ENCODE measurements around the gene PTN.

The PTN gene

DNA sequence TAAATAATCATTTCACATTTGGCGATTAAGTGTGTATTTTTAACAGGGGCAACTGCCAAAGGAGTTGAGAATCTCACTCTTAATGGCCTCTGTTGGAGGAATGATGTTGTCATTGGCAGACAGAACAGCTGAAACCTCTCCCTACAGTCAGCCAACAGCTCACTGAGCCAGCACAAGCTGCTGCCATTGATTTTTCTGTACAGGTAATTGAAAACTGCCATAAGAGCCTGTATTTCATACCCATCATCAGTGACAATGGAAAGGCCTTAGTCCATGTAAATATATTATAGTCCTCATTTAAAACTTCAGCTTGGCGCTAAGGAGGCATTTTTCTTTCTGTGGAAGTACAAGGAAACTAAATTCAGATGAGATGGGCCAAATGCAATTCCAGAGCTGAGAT, 28.1 kb upstream of the PTN start:
- H3K79me2 ChIP-seq (ENCODE audit: low read length) = no peaks in the 10 kb centered on the region
- DNase-seq = no peak
- no peaks in the 10 kb centered on the region for H3K27me3 ChIP-seq (replicated peaks; ENCODE audit: insufficient read depth, low read length)
- TF ChIP-seq EZH2 (optimal IDR thresholded peaks at IDR 0.05; ENCODE audit: low read depth, low read length) = no peak
- no peak for TF ChIP-seq EZH2phosphoT487 (IDR thresholded peaks at IDR 0.05; ENCODE audit: low read length)
- H3F3A ChIP-seq (ENCODE audit: insufficient read depth, low read length) = no peaks in the 10 kb centered on the region
- H3K4me3 ChIP-seq (ENCODE audit: low read length) = no peak overlapping the region
- H3K27ac ChIP-seq (ENCODE audit: low read length) = no peak overlapping the region
- H4K20me1 ChIP-seq (ENCODE audit: insufficient read depth, low read length) = no peaks in the 10 kb centered on the region
- H3K4me2 ChIP-seq (ENCODE audit: low read depth, low read length) = no peak overlapping the region
- no peak overlapping the region for H2AFZ ChIP-seq (ENCODE audit: low read length)
- no peaks in the 10 kb centered on the region for H3K9me3 ChIP-seq (replicated peaks; ENCODE audit: insufficient read depth, low read length)
- H3K36me3 ChIP-seq (replicated peaks; ENCODE audit: insufficient read depth, low read length) = no peaks in the 10 kb centered on the region
- H3K9ac ChIP-seq (ENCODE audit: low read length) = no peak overlapping the region
- no peaks in the 10 kb centered on the region for H3K9me2 ChIP-seq (replicated peaks; ENCODE audit: insufficient read depth, low read length)
- no peaks in the 10 kb centered on the region for H3K4me1 ChIP-seq (ENCODE audit: low read length)

DNA sequence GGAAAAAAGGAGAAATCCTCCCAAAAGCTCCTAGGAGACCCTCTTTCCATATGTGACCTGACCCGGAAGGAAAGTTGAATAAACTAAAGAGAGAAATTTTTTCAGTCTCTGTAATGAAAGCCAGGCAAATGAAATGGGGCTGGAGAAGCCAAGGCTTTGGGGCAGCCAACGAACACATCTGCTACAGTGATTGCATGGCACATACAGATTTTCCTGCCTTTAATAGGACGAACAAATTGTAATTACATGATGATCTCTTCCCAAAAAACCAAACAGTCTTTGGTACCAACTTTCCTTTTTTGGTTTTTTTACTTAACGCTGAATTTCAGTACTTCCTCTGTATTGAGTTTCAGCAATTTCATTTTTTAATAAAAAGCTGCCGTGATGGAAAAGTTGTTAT, 23.5 kb upstream of the PTN start:
- Histone ChIP-seq H3K27ac (ENCODE audit: low read length) (no peak overlapping the region), H3K4me3 (ENCODE audit: low read length) (no peak overlapping the region), H3K9me3 (replicated peaks; ENCODE audit: insufficient read depth, low read length) (no peaks in the 10 kb centered on the region), H3K27me3 (replicated peaks; ENCODE audit: insufficient read depth, low read length) (no peaks in the 10 kb centered on the region), H3K9me2 (replicated peaks; ENCODE audit: insufficient read depth, low read length) (no peaks in the 10 kb centered on the region), H3K4me1 (ENCODE audit: low read length) (no peaks in the 10 kb centered on the region), H3K9ac (ENCODE audit: low read length) (no peak overlapping the region), H3K4me2 (ENCODE audit: low read depth, low read length) (no peak overlapping the region), H3K36me3 (replicated peaks; ENCODE audit: insufficient read depth, low read length) (no peaks in the 10 kb centered on the region), H2AFZ (ENCODE audit: low read length) (no peak overlapping the region), H4K20me1 (ENCODE audit: insufficient read depth, low read length) (no peaks in the 10 kb centered on the region), H3F3A (ENCODE audit: insufficient read depth, low read length) (no peaks in the 10 kb centered on the region), H3K79me2 (ENCODE audit: low read length) (no peaks in the 10 kb centered on the region)
- DNase-seq = no peak
- TF ChIP-seq, protein P1, sequence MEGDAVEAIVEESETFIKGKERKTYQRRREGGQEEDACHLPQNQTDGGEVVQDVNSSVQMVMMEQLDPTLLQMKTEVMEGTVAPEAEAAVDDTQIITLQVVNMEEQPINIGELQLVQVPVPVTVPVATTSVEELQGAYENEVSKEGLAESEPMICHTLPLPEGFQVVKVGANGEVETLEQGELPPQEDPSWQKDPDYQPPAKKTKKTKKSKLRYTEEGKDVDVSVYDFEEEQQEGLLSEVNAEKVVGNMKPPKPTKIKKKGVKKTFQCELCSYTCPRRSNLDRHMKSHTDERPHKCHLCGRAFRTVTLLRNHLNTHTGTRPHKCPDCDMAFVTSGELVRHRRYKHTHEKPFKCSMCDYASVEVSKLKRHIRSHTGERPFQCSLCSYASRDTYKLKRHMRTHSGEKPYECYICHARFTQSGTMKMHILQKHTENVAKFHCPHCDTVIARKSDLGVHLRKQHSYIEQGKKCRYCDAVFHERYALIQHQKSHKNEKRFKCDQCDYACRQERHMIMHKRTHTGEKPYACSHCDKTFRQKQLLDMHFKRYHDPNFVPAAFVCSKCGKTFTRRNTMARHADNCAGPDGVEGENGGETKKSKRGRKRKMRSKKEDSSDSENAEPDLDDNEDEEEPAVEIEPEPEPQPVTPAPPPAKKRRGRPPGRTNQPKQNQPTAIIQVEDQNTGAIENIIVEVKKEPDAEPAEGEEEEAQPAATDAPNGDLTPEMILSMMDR (IDR thresholded peaks at IDR 0.05; ENCODE audit: low read length) = no peak
- TF ChIP-seq EZH2phosphoT487 (IDR thresholded peaks at IDR 0.05; ENCODE audit: low read length) (no peak), EZH2 (optimal IDR thresholded peaks at IDR 0.05; ENCODE audit: low read depth, low read length) (no peak)

DNA sequence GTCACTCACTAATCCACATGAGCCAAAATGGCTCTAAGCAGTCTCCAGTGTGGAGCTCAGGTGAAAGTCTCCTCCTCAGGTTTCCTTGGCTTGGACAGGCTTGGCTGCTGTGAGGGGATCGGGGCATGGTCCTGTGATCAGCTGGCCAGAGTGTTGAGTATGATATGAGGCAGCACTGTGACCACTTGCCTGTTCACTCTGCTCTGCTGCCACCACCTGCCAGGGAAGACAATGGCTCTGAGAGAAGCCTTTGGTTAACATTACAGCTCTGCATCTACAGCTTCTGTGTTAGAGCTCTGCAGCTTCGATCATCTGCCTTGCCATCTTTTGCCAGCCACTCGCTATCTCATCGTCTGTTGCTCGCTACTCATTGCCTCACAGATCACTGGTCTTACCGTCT, 20.1 kb upstream of the PTN start:
- Histone ChIP-seq H3K9me2 (replicated peaks; ENCODE audit: insufficient read depth, low read length) (no peaks in the 10 kb centered on the region), H3K79me2 (ENCODE audit: low read length) (no peaks in the 10 kb centered on the region), H3K27ac (ENCODE audit: low read length) (no peak overlapping the region), H4K20me1 (ENCODE audit: insufficient read depth, low read length) (no peaks in the 10 kb centered on the region), H3K4me3 (ENCODE audit: low read length) (no peak overlapping the region), H3K9me3 (replicated peaks; ENCODE audit: insufficient read depth, low read length) (no peaks in the 10 kb centered on the region), H2AFZ (ENCODE audit: low read length) (no peak overlapping the region), H3K4me1 (ENCODE audit: low read length) (no peaks in the 10 kb centered on the region), H3K27me3 (replicated peaks; ENCODE audit: insufficient read depth, low read length) (no peaks in the 10 kb centered on the region), H3K36me3 (replicated peaks; ENCODE audit: insufficient read depth, low read length) (no peaks in the 10 kb centered on the region), H3K4me2 (ENCODE audit: low read depth, low read length) (no peak overlapping the region), H3K9ac (ENCODE audit: low read length) (no peak overlapping the region), H3F3A (ENCODE audit: insufficient read depth, low read length) (no peaks in the 10 kb centered on the region)
- TF ChIP-seq EZH2 (optimal IDR thresholded peaks at IDR 0.05; ENCODE audit: low read depth, low read length) (no peak), EZH2phosphoT487 (IDR thresholded peaks at IDR 0.05; ENCODE audit: low read length) (no peak)
- TF ChIP-seq, protein P1 (IDR thresholded peaks at IDR 0.05; ENCODE audit: low read length) = no peak
- no peak for DNase-seq

DNA sequence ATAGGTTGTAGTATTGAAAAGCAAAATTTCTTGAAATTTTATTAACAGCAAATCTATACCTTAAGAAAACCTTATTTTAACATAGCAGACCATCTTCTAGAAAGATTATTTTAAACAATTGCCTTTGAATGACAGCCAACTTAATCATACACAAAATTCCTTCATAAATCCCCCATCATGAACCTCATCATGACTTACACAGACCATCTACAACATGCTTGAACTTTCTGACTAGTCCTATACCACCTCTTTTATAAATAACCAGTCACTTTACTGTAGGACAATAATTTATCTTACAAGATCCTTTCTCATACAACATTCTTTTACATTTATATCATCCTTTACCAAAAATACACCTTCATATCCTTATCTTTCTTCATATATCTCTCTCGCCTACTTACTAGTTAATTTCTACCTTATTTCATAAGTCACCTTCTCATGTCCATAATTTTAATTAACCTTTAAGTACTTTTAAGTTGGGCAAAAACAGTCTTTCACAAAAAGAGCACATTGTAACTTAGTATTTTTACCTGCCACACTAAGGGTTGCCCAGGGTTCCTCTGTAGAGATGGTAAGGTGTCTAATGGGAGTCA, 16.6 kb upstream of the PTN start:
- Histone ChIP-seq H3K4me3 (ENCODE audit: low read length) (no peak overlapping the region), H3K79me2 (ENCODE audit: low read length) (no peaks in the 10 kb centered on the region), H3K36me3 (replicated peaks; ENCODE audit: insufficient read depth, low read length) (no peaks in the 10 kb centered on the region), H3K27ac (ENCODE audit: low read length) (no peak overlapping the region), H3F3A (ENCODE audit: insufficient read depth, low read length) (no peaks in the 10 kb centered on the region), H3K4me2 (ENCODE audit: low read depth, low read length) (no peak overlapping the region), H3K9ac (ENCODE audit: low read length) (no peak overlapping the region), H3K4me1 (ENCODE audit: low read length) (no peaks in the 10 kb centered on the region), H2AFZ (ENCODE audit: low read length) (no peak overlapping the region), H3K9me2 (replicated peaks; ENCODE audit: insufficient read depth, low read length) (no peaks in the 10 kb centered on the region), H3K27me3 (replicated peaks; ENCODE audit: insufficient read depth, low read length) (no peaks in the 10 kb centered on the region), H4K20me1 (ENCODE audit: insufficient read depth, low read length) (no peaks in the 10 kb centered on the region), H3K9me3 (replicated peaks; ENCODE audit: insufficient read depth, low read length) (no peaks in the 10 kb centered on the region)
- TF ChIP-seq EZH2 (optimal IDR thresholded peaks at IDR 0.05; ENCODE audit: low read depth, low read length) (no peak), EZH2phosphoT487 (IDR thresholded peaks at IDR 0.05; ENCODE audit: low read length) (no peak)
- TF ChIP-seq, protein P1 (IDR thresholded peaks at IDR 0.05; ENCODE audit: low read length) = no peak
- DNase-seq = no peak
